Suprapubic skin (tissue), 4 donors: ENCODE data around the gene XIRP1. TPM values are rescaled to one million over a fixed set of nuclear protein-coding genes. Genes with fewer than 3 reads are reported as not detected.

Source experiments
- DNase-seq, 2 donors: peaks; one replicate each; pipeline ENCODE4 v3.0.0-alpha.2; 2019; ENCODE audit warnings: low spot score in 2 of 2
- H3K27ac ChIP-seq: fragments of 200-600 bp; sonication (generic); one replicate; pipeline ENCODE4 v1.5.1; 2019
- H3K27me3 ChIP-seq: fragments of 200-600 bp; sonication (generic); one replicate; pipeline ENCODE4 v1.5.1; 2019
- H3K36me3 ChIP-seq: fragments of 200-600 bp; sonication (generic); one replicate; pipeline ENCODE4 v1.5.1; 2019
- H3K4me1 ChIP-seq: fragments of 200-600 bp; sonication (generic); one replicate; pipeline ENCODE4 v1.5.1; 2019
- H3K4me3 ChIP-seq: fragments of 200-600 bp; sonication (generic); one replicate; pipeline ENCODE4 v1.5.1; 2019; ENCODE audit warnings: mild to moderate bottlenecking
- H3K9me3 ChIP-seq: fragments of 200-600 bp; sonication (generic); one replicate; pipeline ENCODE4 v1.5.1; 2019
- CTCF ChIP-seq, 2 donors: fragments of 200-600 bp in 1 of 2; fragments of 450-650 bp in 1 of 2; sonication (generic) in 1 of 2; IDR thresholded peaks; one replicate each; pipeline ENCODE4 v1.5.1; 2016 to 2019; ENCODE audit warnings: antibody characterized with exemption in 2 of 2, mild to moderate bottlenecking in 1 of 2, moderate library complexity in 1 of 2
- EP300 ChIP-seq: sonication (generic); formaldehyde crosslinking; IDR thresholded peaks from one replicate; pipeline ENCODE4 v1.6.1; 2017; ENCODE audit warnings: antibody characterized with exemption
- POLR2A ChIP-seq, 2 donors: fragments of 450-650 bp; IDR thresholded peaks; one replicate each; pipeline ENCODE4 v1.6.1; 2017; ENCODE audit warnings: antibody characterized with exemption in 2 of 2, mild to moderate bottlenecking in 2 of 2, moderate library complexity in 2 of 2
- POLR2AphosphoS5 ChIP-seq, 3 donors: sonication (generic); formaldehyde crosslinking; IDR thresholded peaks; one replicate each; pipeline ENCODE4 v1.6.1; 2017; ENCODE audit warnings: antibody characterized with exemption in 3 of 3
- WGBS: methylation state at CpG from one replicate; pipeline ENCODE4 v1.1.5; 2018; 5-methylcytosine and 5-hydroxymethylcytosine counted together
- total RNA-seq, 4 donors: library from RNA; depleted of rRNA; stranded (reverse); fragments of >200 nt; gene quantifications; one replicate each; pipeline ENCODE4 v1.1.0, GENCODE V29; 2016

The XIRP1 gene
- total RNA-seq, 4 donors from 2014 or later = not detected

DNA sequence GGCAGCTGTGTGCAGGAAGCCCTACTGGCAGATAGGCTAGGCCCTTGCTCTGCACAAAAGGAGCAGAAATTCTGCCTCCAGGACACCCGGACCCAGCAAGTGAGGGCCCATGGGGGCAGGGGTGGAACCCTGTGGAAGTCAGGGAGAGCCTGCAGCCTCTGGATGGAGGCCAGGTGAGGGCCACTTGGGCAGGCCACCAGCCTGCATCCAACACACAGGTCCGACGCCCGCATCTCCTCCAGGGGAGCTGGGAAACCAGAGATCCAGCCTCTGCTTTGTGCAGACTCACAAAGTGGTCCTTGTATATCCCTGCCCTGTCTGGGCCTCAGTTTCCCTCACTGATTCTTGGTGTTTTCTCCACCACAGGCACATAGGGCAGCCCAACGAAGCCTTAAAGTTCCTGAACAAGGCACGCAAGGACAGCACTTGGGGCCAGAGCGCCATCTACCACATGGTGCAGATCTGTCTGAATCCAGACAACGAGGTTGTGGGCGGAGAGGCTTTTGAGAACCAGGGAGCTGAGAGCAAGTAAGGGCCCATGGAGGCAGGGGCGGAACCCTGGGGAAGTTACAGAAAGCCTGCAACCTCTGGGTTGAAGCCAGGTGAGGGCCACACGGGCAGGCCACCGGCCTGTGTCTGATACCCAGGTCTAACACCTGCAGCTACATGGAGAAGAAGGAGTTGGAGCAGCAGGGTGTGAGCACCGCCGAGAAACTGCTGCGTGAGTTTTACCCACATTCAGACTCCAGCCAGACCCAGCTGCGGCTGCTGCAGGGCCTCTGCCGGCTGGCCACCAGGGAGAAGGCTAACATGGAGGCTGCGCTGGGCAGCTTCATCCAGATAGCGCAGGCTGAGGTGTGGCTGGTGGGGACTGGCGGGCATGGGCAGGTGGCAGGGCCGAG lies 55.6 kb downstream of the XIRP1 start:
- no peak overlapping the region for H3K4me3 ChIP-seq
- 91% methylated on average over 13 of the region's 21 CpGs for WGBS
- TF ChIP-seq POLR2AphosphoS5 (IDR thresholded peaks at IDR 0.05) (no peak), CTCF (IDR thresholded peaks at IDR 0.05) (no peak), POLR2A (IDR thresholded peaks at IDR 0.05) (no peak), EP300 (no peak)
- no peaks in the 10 kb centered on the region for H3K27me3 ChIP-seq
- peaks cover 23% of the 10 kb centered on the region for H3K36me3 ChIP-seq
- H3K9me3 ChIP-seq = no peaks in the 10 kb centered on the region
- no peak overlapping the region for H3K27ac ChIP-seq
- peaks cover 42% of the 10 kb centered on the region for H3K4me1 ChIP-seq
- DNase-seq = no peak

DNA sequence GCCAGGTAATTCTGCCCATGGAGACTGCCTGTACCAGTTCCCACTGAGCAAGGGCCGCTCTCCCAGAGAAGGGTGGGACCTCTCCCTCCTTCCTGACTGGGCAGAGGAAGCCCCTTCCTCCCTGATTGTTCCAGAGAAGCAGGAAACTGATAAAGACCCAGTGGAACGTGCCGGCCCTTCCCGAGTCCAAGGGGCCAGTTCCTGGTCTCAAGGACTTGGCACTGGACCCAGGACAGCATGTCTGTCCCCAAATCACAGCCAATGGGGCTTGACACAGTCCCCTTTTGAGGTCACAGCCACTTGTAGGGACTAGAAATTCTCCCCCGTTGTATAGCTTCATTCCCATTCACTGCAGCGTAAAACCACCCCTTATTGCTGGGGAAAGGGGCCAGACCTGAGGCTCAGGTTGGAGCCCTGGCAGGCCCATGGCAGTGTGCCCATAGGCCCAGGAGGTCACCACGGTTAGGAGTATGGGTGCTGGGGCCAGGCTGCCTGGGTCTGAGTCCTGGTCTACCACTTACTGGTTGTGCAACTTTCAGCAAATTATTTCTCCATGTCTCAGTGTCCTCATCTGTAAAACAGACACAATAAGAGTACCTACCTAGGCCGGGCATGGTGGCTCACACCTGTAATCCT lies 57.1 kb downstream of the XIRP1 start:
- no peak for TF ChIP-seq POLR2AphosphoS5 (IDR thresholded peaks at IDR 0.05)
- TF ChIP-seq EP300 = no peak
- no peak for TF ChIP-seq CTCF (IDR thresholded peaks at IDR 0.05)
- no peak for DNase-seq
- H3K9me3 ChIP-seq = no peaks in the 10 kb centered on the region
- no peak overlapping the region for H3K4me3 ChIP-seq
- no peak overlapping the region for H3K27ac ChIP-seq
- WGBS = 93% methylated on average over 7 of the region's 8 CpGs
- peaks cover 27% of the 10 kb centered on the region for H3K4me1 ChIP-seq
- H3K27me3 ChIP-seq = no peaks in the 10 kb centered on the region
- H3K36me3 ChIP-seq = peaks cover 23% of the 10 kb centered on the region

- WGBS = 91% methylated on average over 7 of the region's 7 CpGs
Measured at GRCh38 chr3:39134305-39134704, 58.1 kb downstream of the XIRP1 start.

GRCh38 chr3:39133822-39134221 lies 58.6 kb downstream of the XIRP1 start:
- DNase-seq = no peak

More at GRCh38 chr3:39134305-39134704, 58.1 kb downstream of the XIRP1 start:
- no peak for TF ChIP-seq POLR2AphosphoS5 (IDR thresholded peaks at IDR 0.05)
- no peak for TF ChIP-seq EP300
- TF ChIP-seq CTCF (IDR thresholded peaks at IDR 0.05) = no peak
- TF ChIP-seq POLR2A (IDR thresholded peaks at IDR 0.05) = no peak
- Histone ChIP-seq H3K27ac (no peak overlapping the region), H3K36me3 (peaks cover 23% of the 10 kb centered on the region), H3K4me1 (peaks cover 19% of the 10 kb centered on the region), H3K27me3 (no peaks in the 10 kb centered on the region), H3K9me3 (no peaks in the 10 kb centered on the region), H3K4me3 (no peak overlapping the region)
- DNase-seq = no peak

More at GRCh38 chr3:39133822-39134221, 58.6 kb downstream of the XIRP1 start:
- no peaks in the 10 kb centered on the region for H3K9me3 ChIP-seq
- TF ChIP-seq POLR2A (IDR thresholded peaks at IDR 0.05) = no peak
- H3K36me3 ChIP-seq = peaks cover 23% of the 10 kb centered on the region
- H3K4me1 ChIP-seq = peaks cover 14% of the 10 kb centered on the region
- WGBS = 81% methylated on average over 6 of the region's 6 CpGs
- H3K4me3 ChIP-seq = no peak overlapping the region
- H3K27ac ChIP-seq = no peak overlapping the region
- H3K27me3 ChIP-seq = no peaks in the 10 kb centered on the region

Other genes starting within 250 kb of the XIRP1 start
- under 1 TPM; 0.10 to 0.64 (median 0.21) TPM for gene SCN11A, start 140.7 kb downstream of the XIRP1 start, total RNA-seq
- gene WDR48, start 140.6 kb downstream of the XIRP1 start, total RNA-seq = 10 to 100 TPM; 18.3 to 49.3 (median 25.2) TPM
- gene GORASP1, start 85.0 kb downstream of the XIRP1 start, total RNA-seq = 100 to 1,000 TPM in 1 of 4 donors, 10 to 100 TPM in 3; 51.3 to 101 (median 73.8) TPM
- 10 to 100 TPM in 1 of 4 donors, 1 to 10 TPM in 3; 1.2 to 11.0 (median 4.7) TPM for gene TTC21A, start 84.9 kb downstream of the XIRP1 start, total RNA-seq
- gene CSRNP1, start 39.0 kb downstream of the XIRP1 start, total RNA-seq = 100 to 1,000 TPM in 2 of 4 donors, 10 to 100 TPM in 2; 69.1 to 234 (median 156) TPM
- 1 to 10 TPM in 2 of 4 donors, under 1 TPM in 2; 0.60 to 1.4 (median 1.1) TPM for gene CX3CR1, start 87.4 kb upstream of the XIRP1 start, total RNA-seq
- gene CCR8, start 137.1 kb upstream of the XIRP1 start, total RNA-seq = not detected
- gene SLC25A38, start 190.8 kb upstream of the XIRP1 start, total RNA-seq = 10 to 100 TPM; 14.8 to 19.6 (median 15.7) TPM
- gene RPSA, start 214.1 kb upstream of the XIRP1 start, total RNA-seq = 1,000 to 10,000 TPM in 3 of 4 donors, 100 to 1,000 TPM in 1; 758 to 1,526 (median 1,196) TPM